HPDE6-E6E7 (cell line): Measurements from ENCODE around the gene SECISBP2.

Experiments
- DNase-seq: peaks from one replicate; pipeline ENCODE4 v3.0.0; 2011; ENCODE audit warnings: missing footprints; ENCODE audit errors: extremely low spot score

Gene SECISBP2

GRCh38 chr9:89408628-89409101 lies 90.4 kb downstream of the SECISBP2 start:
- DNase-seq: no peak
